Activated T-cell treated with anti-CD3 and anti-CD28 coated beads, Interleukin-2, amount 50 U/mL, for 1 hour (primary cell): ENCODE data around the gene COL2A1.
A peak's percentile ranks its signal among the peaks of the same experiment; 100 is the strongest.
"Not testable (repeated sequence)": the region's sequence is repeated elsewhere in the genome, so short reads cannot be mapped to it uniquely, and the experiment has no call there.

Experiments
- DNase-seq: peaks from one replicate; pipeline ENCODE4 v3.0.0-alpha.2; 2020

Gene COL2A1

DNA sequence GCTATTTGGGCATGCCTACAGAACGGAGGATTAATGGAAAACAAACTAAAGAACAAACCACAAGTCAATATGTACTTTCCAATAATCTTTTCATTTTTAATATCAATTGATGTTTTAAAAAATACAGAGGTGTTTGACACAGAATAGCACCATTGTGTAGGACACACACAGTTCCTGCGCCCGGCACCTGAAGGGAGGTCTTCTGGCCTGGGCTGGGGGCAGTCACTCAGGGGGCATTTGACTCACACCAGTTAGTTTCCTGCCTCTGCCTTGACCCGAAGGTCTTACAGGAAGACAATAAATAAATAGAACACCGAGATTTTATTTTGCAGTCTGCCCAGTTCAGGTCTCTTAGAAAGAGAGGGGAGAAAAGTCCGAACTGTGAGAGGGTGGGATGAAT is 31.4 kb downstream of the COL2A1 start:
- DNase-seq: no peak

- no peak for DNase-seq
These were observed 33.4 kb downstream of the COL2A1 start for GRCh38 chr12:47970843-47971242.

DNA sequence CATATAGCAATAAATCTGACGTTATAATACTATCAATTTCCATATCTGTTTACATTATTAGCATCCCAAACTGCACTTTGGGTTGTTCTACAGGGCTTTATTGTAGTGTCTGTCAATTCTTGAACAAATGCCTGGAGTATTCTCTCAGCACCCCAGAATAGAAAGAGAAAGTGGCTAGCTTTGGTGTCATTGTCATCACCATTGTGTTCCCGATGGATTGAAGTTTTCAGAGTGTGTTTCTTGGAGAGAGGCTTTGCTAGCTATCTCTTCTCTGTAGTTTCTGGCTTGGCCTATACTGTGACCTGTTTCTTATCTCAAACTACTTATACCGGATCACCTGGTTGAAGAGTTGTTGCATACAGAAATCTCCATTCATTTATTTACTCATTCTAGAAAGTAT is 34.4 kb downstream of the COL2A1 start:
- no peak for DNase-seq

DNA sequence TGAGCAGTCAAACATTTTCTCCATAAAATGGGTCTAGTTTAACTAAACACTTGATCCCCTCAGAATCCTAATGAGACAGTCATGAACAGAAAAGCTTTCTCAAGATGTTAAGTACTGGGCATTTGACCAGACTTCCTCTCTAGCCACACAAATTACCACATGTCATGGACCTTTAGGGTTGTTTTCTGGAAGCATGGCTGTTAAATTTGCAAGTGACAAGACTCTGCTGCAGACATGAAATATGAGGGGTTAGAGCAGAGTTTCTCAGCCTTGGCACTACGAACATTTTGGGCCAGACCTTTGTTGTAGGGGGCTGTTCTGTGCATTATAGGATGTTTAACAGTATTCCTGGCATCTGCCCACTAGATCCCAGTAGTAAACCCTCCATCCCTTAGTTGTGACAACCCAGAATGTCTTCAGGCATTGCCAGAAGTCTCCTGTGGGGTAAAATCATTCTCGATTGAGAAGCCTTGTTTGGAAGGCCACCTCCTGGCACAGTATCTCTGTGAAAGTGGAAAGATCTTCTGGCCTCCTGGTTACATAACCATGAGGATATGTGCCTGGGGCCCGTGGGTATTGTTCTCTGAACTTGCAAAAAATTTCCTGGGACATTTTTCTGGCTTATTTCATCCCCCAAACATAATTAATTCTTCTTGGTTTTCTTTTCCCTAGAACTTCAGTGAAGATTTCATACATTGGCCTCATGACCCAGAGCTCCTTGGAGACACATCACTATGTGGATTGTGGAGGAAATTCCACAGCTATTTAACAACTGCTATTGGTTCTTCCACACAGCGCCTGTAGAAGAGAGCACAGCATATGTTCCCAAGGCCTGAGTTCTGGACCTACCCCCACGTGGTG is 36.6 kb downstream of the COL2A1 start:
- DNase-seq: no peak

- DNase-seq: no peak
These were observed 38.7 kb downstream of the COL2A1 start for GRCh38 chr12:47965581-47965980.

- DNase-seq: peak; percentile 26
These were observed 40.1 kb downstream of the COL2A1 start for GRCh38 chr12:47964106-47964728.

DNA sequence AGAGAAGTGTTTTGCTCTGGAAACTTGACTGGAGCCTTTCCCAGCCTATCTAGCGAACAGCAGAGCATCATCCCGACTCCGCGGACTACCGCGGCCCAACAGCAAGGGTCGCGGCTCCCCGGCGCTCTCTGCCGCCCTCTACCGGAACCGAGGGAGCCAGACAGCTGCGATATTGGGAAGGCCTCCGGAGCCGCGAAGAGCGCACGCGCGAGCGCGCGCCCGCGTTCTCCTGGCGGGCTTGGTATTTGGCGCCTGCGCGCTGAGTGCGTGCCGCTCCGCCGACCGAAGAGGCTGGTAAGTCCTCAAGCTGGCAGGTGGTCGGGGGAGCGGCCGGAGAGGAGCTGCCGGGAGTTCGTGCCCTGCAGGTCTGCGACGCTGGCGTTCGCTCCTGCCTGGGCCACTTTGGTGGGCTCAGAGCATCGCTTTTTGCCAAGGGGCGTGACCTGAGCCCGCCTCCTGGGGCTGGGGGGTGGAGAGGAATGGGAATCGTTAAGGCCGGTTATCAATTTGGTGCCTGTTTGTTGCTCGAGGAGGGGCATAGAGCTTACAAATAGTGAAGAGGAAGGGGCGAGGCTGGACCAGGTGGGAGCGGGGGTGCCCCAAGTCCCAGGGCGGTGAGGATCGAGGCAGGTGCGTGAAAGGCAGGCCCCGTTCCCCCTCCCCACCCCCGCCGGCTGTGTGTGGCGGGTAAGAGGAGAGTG is 40.8 kb downstream of the COL2A1 start, which contains the start of gene TMEM106C:
TSS of gene TMEM106C (plus strand) at position 257 of the 701 bp plus-strand sequence. CDS start 641 bp downstream, outside the sequence.
- DNase-seq: peak; percentile 93

GRCh38 chr12:47962198-47962597 is 42.1 kb downstream of the COL2A1 start:
- no peak for DNase-seq

DNA sequence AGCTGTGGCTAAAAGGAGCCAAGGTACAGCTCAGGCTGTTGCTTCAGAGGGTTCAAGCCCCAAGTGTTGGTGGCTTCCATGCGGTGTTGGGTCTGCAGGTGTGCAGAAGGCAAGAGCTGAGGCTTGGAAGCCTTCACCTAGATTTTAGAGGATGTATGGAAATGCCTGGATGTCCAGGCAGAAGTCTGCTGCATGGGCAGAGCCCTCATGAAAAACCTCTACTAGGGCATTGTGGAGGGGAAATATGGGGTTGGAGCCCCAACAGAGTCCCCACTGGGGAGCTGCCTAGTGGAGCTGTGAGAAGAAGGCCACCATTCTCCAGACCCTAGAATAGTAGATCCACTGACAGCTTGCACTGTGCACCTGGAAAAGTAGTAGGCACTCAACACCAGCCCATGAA is 46.6 kb downstream of the COL2A1 start:
- DNase-seq: not testable (repeated sequence)

- DNase-seq: no peak
These were observed 49.2 kb downstream of the COL2A1 start for GRCh38 chr12:47955059-47955458.

DNA sequence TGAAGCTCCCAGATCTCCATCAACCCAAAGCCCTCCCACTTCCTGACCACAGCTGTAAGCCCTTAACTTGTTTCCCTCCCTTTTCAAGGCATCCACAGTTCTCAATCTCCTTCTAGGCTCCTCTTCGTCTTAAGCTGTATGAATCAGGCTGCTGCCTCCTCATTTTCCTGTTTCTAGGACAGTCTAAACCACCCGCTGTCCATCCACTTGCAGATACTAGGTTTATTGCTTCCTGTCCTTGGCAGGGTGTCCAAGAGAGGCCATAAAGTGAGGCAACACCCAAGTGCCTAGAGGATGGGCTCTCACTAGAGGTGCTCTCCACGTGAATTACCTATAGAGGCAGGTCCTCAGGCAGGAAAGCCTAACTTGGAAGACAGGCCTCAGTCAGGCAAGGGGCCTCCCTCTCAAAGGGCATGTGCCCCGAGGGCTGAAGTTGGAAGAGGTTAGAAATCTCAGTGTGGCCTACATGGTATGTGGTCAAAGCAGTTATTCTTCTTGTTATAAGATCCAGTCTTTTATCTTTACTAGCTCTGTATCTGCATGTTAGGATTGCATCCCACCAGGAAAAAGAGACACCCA is 49.7 kb downstream of the COL2A1 start:
- DNase-seq: no peak

DNA sequence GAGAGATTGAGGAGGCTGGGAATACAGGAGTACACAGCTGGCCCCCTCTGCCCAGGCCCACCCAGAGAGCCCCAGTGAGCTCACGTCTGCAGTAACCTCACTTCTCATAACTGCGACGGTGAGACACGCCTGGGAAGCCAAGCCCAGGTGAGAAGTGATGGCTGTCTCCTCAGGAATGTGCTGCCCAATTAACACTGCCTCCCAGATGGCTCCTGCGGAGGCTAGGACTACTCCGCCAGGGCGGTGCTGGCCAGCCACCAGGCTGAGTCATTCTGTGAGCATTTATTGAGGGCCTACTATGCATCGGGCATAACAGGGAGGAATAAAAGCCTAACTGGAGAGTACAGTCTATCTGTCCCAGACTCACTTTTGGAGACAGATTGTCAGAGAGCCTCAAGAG is 50.2 kb downstream of the COL2A1 start:
- no peak for DNase-seq

DNA sequence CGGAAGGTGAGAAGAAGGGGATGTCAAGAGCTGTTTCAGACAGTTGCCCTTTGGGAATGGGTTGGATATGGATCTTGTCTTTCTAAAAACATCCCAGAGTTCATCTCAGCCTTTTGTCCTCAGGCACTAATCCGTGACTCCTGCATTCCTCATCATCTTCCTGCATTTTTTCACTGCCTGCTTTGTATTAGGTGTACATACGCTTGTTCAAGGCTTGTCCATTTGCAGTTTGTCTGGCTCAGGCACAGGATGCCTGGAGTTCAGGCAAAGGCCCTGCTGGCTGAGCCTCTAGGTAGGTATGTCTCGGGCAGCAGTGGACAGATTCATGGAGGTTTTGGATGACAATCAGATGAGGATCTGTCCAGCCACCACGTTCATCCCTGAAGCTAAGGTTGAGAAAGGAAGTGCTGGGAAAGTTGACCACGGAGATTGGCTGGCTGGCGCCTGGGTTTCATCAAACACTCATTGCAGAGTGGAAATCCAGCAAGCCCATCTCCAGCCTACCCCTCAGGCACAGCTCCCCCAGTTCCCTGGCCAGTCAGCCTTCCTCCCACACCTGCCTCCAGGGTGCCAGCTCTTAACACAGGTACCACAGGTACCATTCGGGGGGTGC is 53.3 kb downstream of the COL2A1 start:
- no peak for DNase-seq

DNA sequence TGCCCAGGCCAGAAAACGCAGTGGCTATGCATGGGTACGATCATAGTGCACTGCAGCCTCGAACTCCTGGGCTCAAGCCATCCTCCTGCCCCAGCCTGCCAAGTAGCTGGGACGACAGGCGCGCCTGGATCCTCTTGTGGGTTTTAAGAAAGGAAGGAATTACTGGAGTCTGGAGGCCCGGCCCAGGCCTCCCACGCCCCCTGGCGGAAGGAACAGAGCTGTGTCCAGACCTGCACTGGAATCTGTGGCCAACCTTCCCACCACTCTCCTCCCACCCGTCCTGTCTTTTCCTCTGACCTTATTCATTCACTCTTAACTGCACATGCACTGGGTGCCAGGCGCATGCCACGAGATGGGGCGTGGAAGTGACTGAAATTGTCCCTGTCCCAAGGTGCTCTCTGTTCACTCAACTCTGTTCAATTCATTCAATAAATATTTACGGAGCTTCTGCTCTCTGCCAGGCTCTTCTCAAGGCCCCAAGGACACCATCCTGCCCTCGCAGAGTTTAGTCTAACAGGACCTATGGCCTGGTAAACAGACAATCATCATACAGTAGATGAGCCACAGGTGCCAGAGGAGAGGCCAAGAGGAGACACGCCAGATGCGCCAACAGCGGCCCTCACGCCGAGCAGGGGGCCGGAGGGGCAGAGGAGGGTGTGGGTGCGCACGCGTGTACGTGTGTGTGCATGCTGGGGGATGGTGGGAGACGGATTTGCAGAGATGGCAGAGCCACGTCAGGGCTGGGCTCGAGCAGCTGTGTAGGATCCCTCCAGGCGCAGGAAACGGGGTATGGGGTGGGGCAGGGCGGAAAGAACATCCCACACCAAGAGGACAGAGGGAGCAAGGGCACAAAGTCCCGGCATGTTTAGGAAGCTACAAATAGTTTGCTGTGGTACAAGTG is 54.6 kb downstream of the COL2A1 start:
- peak; percentile 37 for DNase-seq

DNA sequence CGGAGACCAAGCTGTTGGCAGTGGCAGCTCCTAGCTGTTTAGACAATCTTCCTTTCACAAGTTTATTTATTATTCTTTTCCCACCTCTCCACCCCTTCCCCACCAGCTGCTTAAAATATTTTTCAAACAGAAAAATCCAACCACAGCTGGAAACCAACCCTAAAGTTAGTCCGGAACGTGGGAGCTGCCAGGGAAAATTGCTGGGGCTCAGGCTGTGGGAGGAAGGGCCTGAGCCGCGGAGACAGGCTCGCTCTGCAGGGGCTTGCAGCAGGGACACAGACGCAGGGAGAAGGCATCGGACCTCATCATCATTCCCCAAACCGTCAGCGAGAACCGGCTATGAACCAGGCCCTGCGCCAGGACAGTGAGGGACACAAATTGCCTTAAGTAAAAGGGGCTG is 56.9 kb downstream of the COL2A1 start:
- no peak for DNase-seq

DNA sequence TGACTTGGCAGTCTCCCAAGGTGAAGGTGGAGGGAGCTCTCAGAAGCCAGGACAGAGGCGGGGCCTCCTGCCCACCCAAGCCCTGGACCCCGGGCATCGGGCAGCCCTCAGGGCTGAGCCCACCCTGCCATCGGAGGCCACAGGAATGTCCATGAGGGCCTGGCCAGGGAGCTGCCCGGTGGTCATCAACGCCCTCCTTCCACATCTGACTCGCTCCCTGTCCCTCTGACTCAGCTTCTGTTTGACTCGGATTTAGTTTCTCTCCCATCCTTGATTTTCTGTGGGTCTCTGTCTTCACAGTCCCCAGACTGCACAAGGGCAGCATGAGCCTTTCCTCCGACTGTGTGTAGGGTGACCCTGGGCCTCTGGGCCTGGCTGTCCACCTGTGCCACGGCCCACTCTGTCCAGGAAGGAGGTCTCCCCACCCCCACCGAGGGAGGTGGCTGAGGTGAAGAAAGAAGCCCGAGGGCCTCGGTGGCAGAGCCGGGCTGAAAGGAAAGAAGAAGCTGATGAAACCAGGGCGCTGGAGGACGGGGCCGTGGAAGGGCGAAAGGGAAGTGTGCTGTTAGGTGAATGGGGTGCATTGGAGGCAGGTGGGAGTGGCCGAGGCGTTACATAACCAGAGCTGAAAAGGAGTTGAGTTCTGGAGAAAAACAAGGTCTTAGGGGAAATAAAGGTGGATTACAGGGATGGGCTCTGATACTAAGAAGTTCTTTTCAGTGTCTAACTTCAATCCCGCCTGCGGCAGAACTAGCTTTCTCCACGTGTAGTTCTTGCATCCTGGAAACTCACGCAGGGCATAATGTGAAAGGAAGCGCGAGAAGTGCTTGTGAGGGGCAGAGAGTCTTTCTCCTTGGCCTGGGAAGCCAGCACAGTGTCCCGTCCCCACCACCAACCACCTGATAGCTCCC is 57.6 kb downstream of the COL2A1 start:
- DNase-seq: no peak

- DNase-seq: no peak
These were observed 58.9 kb downstream of the COL2A1 start for GRCh38 chr12:47945341-47945728.

DNA sequence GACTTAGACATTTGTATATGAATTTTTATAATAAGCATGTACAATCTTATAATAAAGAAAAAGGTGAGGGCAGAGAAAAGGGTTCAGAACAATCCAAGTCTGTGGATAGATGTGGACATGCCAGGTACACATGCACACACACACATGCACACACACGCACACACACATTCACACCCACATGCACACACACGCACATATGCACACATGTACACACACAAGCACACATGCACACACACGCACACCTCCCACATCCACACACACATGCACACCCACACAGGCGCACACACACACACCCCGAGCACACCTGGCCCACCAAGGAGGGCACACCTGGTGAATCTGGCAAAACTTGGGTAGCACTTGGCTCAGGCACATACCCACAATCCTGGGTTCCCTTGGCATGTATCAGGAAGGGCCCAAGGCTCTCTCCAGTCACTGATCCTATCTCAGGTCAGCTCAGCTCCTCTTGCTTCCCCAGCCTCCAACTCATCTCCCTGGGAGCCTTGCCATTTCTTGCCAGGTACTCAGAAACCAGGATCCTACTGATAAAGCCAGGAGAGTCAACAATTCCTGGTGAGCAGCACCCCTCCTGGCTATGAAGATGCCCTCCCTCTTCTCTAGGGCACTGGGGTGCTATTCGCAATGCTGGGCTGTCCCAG is 59.5 kb downstream of the COL2A1 start:
- no peak for DNase-seq

DNA sequence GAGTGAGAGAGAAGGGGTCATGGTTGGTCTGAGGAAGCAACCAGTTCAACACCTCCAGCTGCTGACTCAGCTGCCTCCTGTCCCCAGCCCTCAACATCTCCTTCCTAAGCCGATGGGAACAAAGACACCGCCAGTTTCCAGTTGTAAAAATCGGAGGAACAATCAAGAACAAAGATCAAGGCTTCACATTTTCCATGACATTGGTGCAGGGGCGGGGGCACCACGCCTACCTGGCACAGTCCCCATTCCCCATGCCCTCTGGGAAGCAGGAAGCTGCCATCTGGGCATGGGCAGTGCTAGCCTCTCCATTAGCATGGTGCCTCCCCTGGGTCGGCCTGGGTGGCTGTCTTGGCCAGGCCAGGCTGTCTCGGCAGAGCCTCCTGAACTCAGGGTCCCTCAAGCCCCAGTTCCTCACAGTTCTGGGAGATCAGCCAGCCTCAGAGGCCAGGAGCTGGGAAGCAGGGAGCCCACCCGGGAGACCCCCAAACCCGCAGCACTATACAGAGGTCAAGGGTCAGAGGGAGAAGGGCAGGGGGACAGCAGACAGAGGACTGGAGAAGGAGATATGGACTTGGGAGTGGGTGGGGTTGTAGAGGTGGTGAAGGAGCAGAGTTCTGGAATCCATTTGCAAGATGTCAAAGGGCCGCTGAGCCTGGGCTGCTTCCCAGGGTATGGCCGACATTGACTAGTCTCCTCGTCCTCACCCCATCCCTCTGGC is 60.5 kb downstream of the COL2A1 start:
- DNase-seq: no peak
